Uterus (tissue), 2 donors: ENCODE data around the gene ERAP2.

Experiments used
- CTCF ChIP-seq, 4 experiments: fragments of 200-600 bp in 2 of 4; fragments of 450-650 bp in 2 of 4; sonication (generic) in 2 of 4; IDR thresholded peaks; one replicate each; pipeline ENCODE4 v1.5.1; 2016 to 2019; ENCODE audit warnings: antibody characterized with exemption in 4 of 4, mild to moderate bottlenecking in 2 of 4, moderate library complexity in 1 of 4
- POLR2A ChIP-seq, 2 donors: fragments of 450-650 bp; IDR thresholded peaks; one replicate each; pipeline ENCODE4 v1.6.1; 2016; ENCODE audit warnings: antibody characterized with exemption in 2 of 2, mild to moderate bottlenecking in 1 of 2, moderate library complexity in 1 of 2

- TF ChIP-seq CTCF (IDR thresholded peaks at IDR 0.05): no peak
- no peak for TF ChIP-seq POLR2A (IDR thresholded peaks at IDR 0.05)
These were observed 75.9 kb downstream of the ERAP2 start for GRCh38 chr5:96952118-96952750.
